Neural progenitor cell (in vitro differentiated cells): ENCODE data around the gene UBE4A. TPM values are rescaled to one million over a fixed set of nuclear protein-coding genes. Genes with fewer than 3 reads are reported as not detected.
"Not testable (repeated sequence)": the region's sequence is repeated elsewhere in the genome, so short reads cannot be mapped to it uniquely, and the experiment has no call there.

ENCODE experiments used
- DNase-seq: peaks from one replicate; pipeline ENCODE4 v3.0.0-alpha.2; 2016; ENCODE audit warnings: low spot score
- H2AFZ ChIP-seq: fragments of 200-600 bp; sonication (generic); replicated peaks from 2 replicates; pipeline ENCODE4 v1.6.1; 2016; ENCODE audit warnings: antibody characterized with exemption
- H3F3A ChIP-seq: fragments of 200-600 bp; sonication (generic); 2 replicates; pipeline ENCODE4 v1.6.1; 2016; ENCODE audit warnings: antibody characterized with exemption, low read depth
- H3K27ac ChIP-seq: fragments of 200-600 bp; sonication (generic); 2 replicates; pipeline ENCODE4 v1.5.1; 2016; ENCODE audit warnings: mild to moderate bottlenecking
- H3K27me3 ChIP-seq: fragments of 200-600 bp; sonication (generic); 2 replicates; pipeline ENCODE4 v1.6.1; 2016; ENCODE audit warnings: mild to moderate bottlenecking, moderate library complexity
- H3K36me3 ChIP-seq: fragments of 200-600 bp; sonication (generic); 2 replicates; pipeline ENCODE4 v1.5.1; 2016
- H3K4me1 ChIP-seq: fragments of 200-600 bp; sonication (generic); 2 replicates; pipeline ENCODE4 v1.6.1; 2016; ENCODE audit warnings: mixed run types
- H3K4me2 ChIP-seq: fragments of 200-600 bp; sonication (generic); 2 replicates; pipeline ENCODE4 v1.6.1; 2016
- H3K4me3 ChIP-seq: fragments of 200-600 bp; sonication (generic); 2 replicates; pipeline ENCODE4 v1.5.1; 2016
- H3K79me2 ChIP-seq: fragments of 200-600 bp; sonication (generic); 2 replicates; pipeline ENCODE4 v1.6.1; 2016; ENCODE audit warnings: low read depth
- H3K9ac ChIP-seq: fragments of 200-600 bp; sonication (generic); 2 replicates; pipeline ENCODE4 v1.6.1; 2016
- H3K9me3 ChIP-seq: fragments of 200-600 bp; sonication (generic); 2 replicates; pipeline ENCODE4 v1.5.1; 2016; ENCODE audit warnings: low read depth
- H4K20me1 ChIP-seq: fragments of 200-600 bp; sonication (generic); 2 replicates; pipeline ENCODE4 v1.6.1; 2016; ENCODE audit warnings: low read depth
- H3K27ac Mint-ChIP-seq: 3 replicates; pipeline ENCODE4 v1.8.0; 2021; ENCODE audit warnings: mixed read lengths
- H3K27me3 Mint-ChIP-seq: 2 replicates; pipeline ENCODE4 v1.8.0; 2022; ENCODE audit warnings: low read depth, mild to moderate bottlenecking, inconsistent platforms, moderate library complexity, mixed read lengths; ENCODE audit not compliant: insufficient read depth
- H3K36me3 Mint-ChIP-seq: 3 replicates; pipeline ENCODE4 v1.8.0; 2021; ENCODE audit warnings: mixed read lengths
- H3K4me1 Mint-ChIP-seq: 3 replicates; pipeline ENCODE4 v1.8.0; 2021; ENCODE audit warnings: mixed read lengths
- H3K4me3 Mint-ChIP-seq: 3 replicates; pipeline ENCODE4 v1.8.0; 2021; ENCODE audit warnings: mild to moderate bottlenecking, moderate library complexity, mixed read lengths
- H3K9me3 Mint-ChIP-seq: 3 replicates; pipeline ENCODE4 v1.8.0; 2020; ENCODE audit warnings: mixed read lengths
- EZH2 ChIP-seq: fragments of 200-600 bp; sonication (generic); IDR thresholded peaks from 2 replicates; pipeline ENCODE4 v1.6.1; 2017; ENCODE audit warnings: antibody characterized with exemption, mild to moderate bottlenecking, moderate library complexity
- EZH2phosphoT487 ChIP-seq: fragments of 200-600 bp; sonication (generic); IDR thresholded peaks from 2 replicates; pipeline ENCODE4 v1.6.1; 2017; ENCODE audit warnings: antibody characterized with exemption
- total RNA-seq: library from RNA; depleted of rRNA; stranded (reverse); fragments of >200 nt; gene quantifications from 2 replicates; pipeline ENCODE4 v1.2.3, GENCODE V29; 2015; ENCODE audit warnings: low replicate concordance
- TF ChIP-seq, protein P1 (sequence below): fragments of 200-600 bp; sonication (generic); IDR thresholded peaks from 2 replicates; pipeline ENCODE4 v1.5.1; 2017; ENCODE audit warnings: antibody characterized with exemption, mild to moderate bottlenecking

The UBE4A gene
- total RNA-seq, 1 donor from 2014 or later, result 45.0 TPM

GRCh38 chr11:118412921-118413320 is 53.5 kb downstream of the UBE4A start:
- Histone ChIP-seq H3K9ac (no peak overlapping the region), H3K79me2 (peaks cover 4% of the 10 kb centered on the region), H3K27me3 (no peaks in the 10 kb centered on the region), H3F3A (peaks cover 8% of the 10 kb centered on the region), H4K20me1 (no peaks in the 10 kb centered on the region), H3K4me2 (no peak overlapping the region), H3K4me1 (no peaks in the 10 kb centered on the region), H3K27ac (no peak overlapping the region), H3K4me3 (no peak overlapping the region), H3K9me3 (no peaks in the 10 kb centered on the region), H3K36me3 (no peaks in the 10 kb centered on the region), H2AFZ (no peak overlapping the region)
- peaks cover 2% of the 10 kb centered on the region for H3K27me3 Mint-ChIP-seq
- TF ChIP-seq EZH2, result no peak
- TF ChIP-seq EZH2phosphoT487, result no peak
- TF ChIP-seq, protein P1, sequence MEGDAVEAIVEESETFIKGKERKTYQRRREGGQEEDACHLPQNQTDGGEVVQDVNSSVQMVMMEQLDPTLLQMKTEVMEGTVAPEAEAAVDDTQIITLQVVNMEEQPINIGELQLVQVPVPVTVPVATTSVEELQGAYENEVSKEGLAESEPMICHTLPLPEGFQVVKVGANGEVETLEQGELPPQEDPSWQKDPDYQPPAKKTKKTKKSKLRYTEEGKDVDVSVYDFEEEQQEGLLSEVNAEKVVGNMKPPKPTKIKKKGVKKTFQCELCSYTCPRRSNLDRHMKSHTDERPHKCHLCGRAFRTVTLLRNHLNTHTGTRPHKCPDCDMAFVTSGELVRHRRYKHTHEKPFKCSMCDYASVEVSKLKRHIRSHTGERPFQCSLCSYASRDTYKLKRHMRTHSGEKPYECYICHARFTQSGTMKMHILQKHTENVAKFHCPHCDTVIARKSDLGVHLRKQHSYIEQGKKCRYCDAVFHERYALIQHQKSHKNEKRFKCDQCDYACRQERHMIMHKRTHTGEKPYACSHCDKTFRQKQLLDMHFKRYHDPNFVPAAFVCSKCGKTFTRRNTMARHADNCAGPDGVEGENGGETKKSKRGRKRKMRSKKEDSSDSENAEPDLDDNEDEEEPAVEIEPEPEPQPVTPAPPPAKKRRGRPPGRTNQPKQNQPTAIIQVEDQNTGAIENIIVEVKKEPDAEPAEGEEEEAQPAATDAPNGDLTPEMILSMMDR, result no peak
- peaks cover 2% of the 10 kb centered on the region for H3K36me3 Mint-ChIP-seq
- no peak overlapping the region for H3K4me3 Mint-ChIP-seq
- H3K27ac Mint-ChIP-seq, result no peak overlapping the region
- no peaks in the 10 kb centered on the region for H3K4me1 Mint-ChIP-seq
- H3K9me3 Mint-ChIP-seq, result no peaks in the 10 kb centered on the region
- no peak for DNase-seq

DNA sequence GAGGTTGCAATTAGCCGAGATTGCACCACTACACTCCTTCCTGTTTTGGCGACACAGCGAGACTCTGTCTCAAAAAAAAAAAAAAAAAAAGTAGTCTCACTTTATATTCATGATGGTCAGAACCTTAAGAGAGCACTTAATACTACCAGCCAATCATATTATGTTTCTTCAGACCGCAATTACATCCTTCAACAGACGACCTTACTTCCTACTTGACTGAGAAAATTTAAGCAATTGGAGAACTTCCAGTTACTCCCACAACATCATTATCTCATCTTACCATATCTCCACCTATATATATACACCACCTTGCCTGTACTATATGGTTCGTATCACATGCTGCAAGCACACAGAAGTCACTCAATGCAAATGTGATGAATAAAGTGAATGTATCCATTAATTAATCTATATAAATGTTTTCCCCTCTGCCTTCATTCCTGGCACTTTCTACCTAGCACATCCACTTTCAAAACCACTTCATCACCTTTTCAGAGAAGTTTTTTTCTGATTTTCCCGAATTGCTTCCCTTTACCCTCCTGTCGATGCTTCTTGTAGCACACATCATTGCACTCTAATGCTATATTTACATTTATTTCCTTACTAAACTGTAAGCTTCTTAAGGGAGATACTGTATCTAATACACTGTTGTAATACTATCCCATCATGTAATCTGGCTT is 55.8 kb downstream of the UBE4A start:
- Histone ChIP-seq H3F3A (peaks cover 8% of the 10 kb centered on the region), H3K4me3 (no peak overlapping the region), H3K9me3 (no peaks in the 10 kb centered on the region), H3K79me2 (no peaks in the 10 kb centered on the region), H3K27ac (peak overlapping the region; percentile 22), H4K20me1 (no peaks in the 10 kb centered on the region), H2AFZ (no peak overlapping the region), H3K4me1 (no peaks in the 10 kb centered on the region), H3K27me3 (no peaks in the 10 kb centered on the region), H3K36me3 (no peaks in the 10 kb centered on the region), H3K4me2 (no peak overlapping the region), H3K9ac (no peak overlapping the region)
- H3K4me1 Mint-ChIP-seq, result no peaks in the 10 kb centered on the region
- TF ChIP-seq EZH2phosphoT487 (no peak), EZH2 (no peak)
- TF ChIP-seq, protein P1, result no peak
- DNase-seq, result no peak
- H3K4me3 Mint-ChIP-seq, result no peak overlapping the region
- H3K27me3 Mint-ChIP-seq, result peaks cover 2% of the 10 kb centered on the region
- no peaks in the 10 kb centered on the region for H3K9me3 Mint-ChIP-seq
- H3K27ac Mint-ChIP-seq, result no peak overlapping the region
- H3K36me3 Mint-ChIP-seq, result no peaks in the 10 kb centered on the region

GRCh38 chr11:118415739-118416068 is 56.3 kb downstream of the UBE4A start:
- Histone ChIP-seq H3K27me3 (no peaks in the 10 kb centered on the region), H3K36me3 (no peaks in the 10 kb centered on the region), H3K9ac (no peak overlapping the region), H3K4me1 (no peaks in the 10 kb centered on the region), H3K27ac (peak overlapping the region; percentile 22), H3F3A (peaks cover 8% of the 10 kb centered on the region), H4K20me1 (no peaks in the 10 kb centered on the region), H3K79me2 (no peaks in the 10 kb centered on the region), H3K4me2 (no peak overlapping the region), H2AFZ (no peak overlapping the region), H3K9me3 (no peaks in the 10 kb centered on the region), H3K4me3 (no peak overlapping the region)
- peak; percentile 29 for DNase-seq
- no peaks in the 10 kb centered on the region for H3K9me3 Mint-ChIP-seq
- H3K4me1 Mint-ChIP-seq, result no peaks in the 10 kb centered on the region
- no peak overlapping the region for H3K27ac Mint-ChIP-seq
- TF ChIP-seq EZH2 (no peak), EZH2phosphoT487 (no peak)
- TF ChIP-seq, protein P1, result no peak
- H3K4me3 Mint-ChIP-seq, result no peak overlapping the region
- no peaks in the 10 kb centered on the region for H3K36me3 Mint-ChIP-seq
- no peaks in the 10 kb centered on the region for H3K27me3 Mint-ChIP-seq

DNA sequence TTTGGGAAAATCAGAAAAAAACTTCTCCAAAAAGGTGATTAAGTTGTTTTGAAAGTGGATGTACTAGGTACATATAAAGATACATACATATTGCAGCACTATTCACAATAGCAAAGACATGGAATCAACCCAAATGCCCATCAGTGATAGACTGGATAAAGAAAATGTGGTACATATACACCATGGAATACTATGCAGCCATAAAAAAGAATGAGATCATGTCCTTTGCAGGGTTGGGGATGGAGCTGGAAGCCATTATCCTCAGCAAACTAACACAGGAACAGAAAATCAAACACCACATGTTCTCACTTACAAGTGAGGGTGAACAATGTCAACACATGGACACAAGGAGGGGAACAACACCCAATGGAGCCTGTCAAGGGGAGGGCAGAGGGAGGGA is 57.5 kb downstream of the UBE4A start:
- H4K20me1 ChIP-seq, H2AFZ ChIP-seq, H3K27me3 Mint-ChIP-seq, H3K9me3 ChIP-seq, H3K79me2 ChIP-seq, H3K4me2 ChIP-seq, H3K4me1 Mint-ChIP-seq, H3F3A ChIP-seq, H3K4me3 Mint-ChIP-seq, H3K4me1 ChIP-seq, H3K4me3 ChIP-seq, H3K36me3 Mint-ChIP-seq, H3K36me3 ChIP-seq, H3K27me3 ChIP-seq, H3K27ac ChIP-seq, H3K9ac ChIP-seq, H3K9me3 Mint-ChIP-seq, H3K27ac Mint-ChIP-seq, DNase-seq: not testable (repeated sequence)
